AG09309 (cell line): ENCODE results near the gene SLC25A34.

Experiments used
- DNase-seq: peaks from one replicate; pipeline ENCODE4 v3.0.0-alpha.2; 2010; ENCODE audit warnings: low read depth
- H3K4me3 ChIP-seq: 2 replicates; pipeline ENCODE4 v1.5.1; 2011; ENCODE audit warnings: mild to moderate bottlenecking, low read depth, low read length, moderate library complexity; ENCODE audit not compliant: control insufficient read depth
- TF ChIP-seq, protein P1 (sequence below): IDR thresholded peaks from 2 replicates; pipeline ENCODE4 v1.5.1; 2011; ENCODE audit warnings: mild to moderate bottlenecking, low read depth, low read length, inconsistent platforms; ENCODE audit not compliant: insufficient read depth, control insufficient read depth; ENCODE audit errors: missing control alignments

Gene SLC25A34

DNA sequence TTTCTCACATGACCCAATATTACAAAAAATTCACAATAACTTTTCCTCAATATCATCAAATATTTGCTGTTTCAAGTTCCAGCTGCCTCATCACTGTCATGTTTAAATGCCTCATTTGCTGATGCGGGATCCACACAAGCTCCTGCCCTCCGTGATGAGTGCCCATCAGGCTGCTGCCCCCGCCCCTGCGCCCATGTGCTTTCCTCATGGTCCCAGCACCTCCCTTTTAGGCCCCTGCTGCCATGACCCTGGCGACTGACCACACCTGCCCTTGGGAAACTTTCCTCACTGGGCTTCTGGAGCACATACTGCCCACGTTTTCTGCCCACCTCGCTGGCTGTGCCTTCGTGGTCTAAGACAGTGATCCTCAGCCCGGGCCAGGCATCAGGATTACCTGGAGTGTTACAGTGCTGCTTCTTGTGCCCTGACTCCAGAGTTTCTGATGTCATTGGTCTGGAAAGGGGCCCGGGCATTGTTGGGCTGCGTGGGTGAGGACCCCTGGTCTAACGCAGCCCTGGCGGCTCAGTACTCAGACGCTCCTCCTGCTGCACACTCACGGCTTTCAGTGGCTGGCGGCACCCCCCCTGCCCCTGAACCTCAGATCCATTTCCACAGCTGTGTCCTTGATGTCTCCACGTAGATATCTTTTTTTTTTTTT, 31.4 kb upstream of the SLC25A34 start:
- TF ChIP-seq, protein P1, sequence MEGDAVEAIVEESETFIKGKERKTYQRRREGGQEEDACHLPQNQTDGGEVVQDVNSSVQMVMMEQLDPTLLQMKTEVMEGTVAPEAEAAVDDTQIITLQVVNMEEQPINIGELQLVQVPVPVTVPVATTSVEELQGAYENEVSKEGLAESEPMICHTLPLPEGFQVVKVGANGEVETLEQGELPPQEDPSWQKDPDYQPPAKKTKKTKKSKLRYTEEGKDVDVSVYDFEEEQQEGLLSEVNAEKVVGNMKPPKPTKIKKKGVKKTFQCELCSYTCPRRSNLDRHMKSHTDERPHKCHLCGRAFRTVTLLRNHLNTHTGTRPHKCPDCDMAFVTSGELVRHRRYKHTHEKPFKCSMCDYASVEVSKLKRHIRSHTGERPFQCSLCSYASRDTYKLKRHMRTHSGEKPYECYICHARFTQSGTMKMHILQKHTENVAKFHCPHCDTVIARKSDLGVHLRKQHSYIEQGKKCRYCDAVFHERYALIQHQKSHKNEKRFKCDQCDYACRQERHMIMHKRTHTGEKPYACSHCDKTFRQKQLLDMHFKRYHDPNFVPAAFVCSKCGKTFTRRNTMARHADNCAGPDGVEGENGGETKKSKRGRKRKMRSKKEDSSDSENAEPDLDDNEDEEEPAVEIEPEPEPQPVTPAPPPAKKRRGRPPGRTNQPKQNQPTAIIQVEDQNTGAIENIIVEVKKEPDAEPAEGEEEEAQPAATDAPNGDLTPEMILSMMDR: no peak
- no peak for DNase-seq
- no peak overlapping the region for H3K4me3 ChIP-seq

DNA sequence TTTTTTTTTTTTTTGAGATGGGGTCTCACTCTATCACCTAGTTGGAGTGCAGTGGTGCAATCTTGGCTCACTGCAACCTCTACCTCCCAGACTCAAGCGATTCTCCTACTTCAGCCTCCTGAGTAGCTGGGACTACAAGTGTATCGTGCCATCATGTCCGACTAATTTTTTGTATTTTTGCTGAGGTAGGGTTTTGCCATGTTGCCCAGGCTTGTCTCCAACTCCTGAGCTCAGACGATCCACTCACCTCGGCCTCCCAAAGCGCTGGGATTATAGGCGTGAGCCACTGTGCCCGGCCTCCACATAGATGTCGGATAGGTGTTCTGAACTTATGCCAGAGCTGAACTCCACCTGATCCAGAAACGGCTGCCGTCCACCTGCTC, 30.9 kb upstream of the SLC25A34 start:
- DNase-seq: no peak
- TF ChIP-seq, protein P1: no peak
- no peak overlapping the region for H3K4me3 ChIP-seq

DNA sequence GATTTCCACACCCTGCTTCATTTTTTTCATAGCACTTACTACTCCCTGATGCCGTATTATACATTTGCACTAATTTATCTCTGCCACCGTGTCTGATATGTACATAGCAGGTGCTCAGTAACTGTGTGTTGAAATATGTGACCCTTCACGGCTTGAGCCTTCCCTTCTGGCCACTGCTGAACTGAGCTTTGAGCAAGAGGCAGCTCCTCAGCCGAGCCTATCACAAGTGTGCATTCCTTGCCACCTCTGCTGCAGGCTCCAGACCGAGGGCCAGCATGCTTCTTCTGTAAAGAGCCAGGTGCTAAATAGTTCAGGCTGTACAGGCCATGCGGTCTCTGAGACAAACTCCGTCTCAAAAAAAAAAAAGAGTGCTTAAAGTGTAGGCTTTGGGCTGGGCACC, 29.3 kb upstream of the SLC25A34 start:
- no peak for DNase-seq
- TF ChIP-seq, protein P1: no peak
- no peak overlapping the region for H3K4me3 ChIP-seq

DNA sequence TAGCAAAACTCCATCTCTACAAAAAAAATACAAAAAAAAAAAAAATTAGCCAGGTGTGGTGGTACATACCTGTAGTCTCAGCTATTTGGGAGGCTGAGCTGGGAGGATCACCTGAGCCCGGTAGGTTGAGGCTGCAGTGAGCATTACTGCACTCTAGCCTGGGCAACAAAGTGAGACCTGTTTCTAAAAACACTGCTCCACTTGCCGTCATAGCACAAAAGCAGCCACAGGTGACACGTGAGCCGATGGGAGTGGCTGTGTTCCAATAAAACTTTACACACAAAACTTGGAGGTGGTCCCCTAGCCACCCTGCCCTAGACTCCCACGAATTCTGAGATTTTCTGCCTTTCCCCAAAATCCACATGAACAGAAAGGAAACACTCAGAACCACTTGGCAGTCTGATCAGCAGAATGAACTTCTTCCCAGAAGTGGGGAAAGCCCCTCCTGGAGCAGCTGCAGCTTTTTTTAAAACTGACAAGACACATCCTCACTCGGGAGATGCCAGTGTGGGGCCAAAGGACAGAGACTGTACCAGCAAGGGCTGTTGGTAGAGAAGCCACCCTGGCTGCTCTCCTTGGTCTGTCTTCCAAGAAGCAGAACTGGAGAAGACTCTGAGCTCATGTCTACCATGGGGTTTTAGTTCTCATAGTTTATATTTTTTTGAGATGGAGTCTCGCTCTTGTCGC, 28.7 kb upstream of the SLC25A34 start:
- H3K4me3 ChIP-seq: no peak overlapping the region
- DNase-seq: no peak
- TF ChIP-seq, protein P1: no peak

DNA sequence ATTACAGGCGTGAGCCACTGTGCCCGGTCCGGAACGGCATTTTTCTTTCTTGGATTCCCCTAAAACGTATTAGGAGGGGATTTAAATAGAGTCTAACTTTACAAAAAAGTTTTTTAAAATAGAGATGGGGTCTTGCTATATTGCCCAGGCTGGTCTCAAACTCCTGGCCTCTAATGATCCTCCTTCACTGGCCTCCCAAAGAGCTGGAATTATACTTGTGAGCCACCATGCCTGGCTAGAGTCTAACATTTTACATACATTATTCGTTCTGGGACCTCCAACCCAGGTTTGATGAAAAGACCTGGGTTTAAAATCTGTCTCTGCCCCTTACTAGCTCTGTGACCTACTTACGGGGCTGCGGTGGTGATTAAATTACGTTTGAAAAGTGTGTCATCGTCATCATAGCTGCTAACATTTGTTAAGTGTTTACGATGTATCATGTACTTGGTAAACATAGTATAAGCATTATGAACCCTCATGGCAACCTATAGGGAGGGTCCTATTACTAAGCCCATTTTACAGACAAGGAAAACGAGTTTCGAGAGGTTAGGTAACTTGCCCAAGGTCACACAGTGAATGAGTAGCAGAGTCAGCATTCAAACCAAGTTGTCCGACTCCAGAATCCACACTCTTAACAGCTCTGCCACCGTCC, 27.4 kb upstream of the SLC25A34 start:
- TF ChIP-seq, protein P1: no peak
- no peak for DNase-seq
- no peak overlapping the region for H3K4me3 ChIP-seq

DNA sequence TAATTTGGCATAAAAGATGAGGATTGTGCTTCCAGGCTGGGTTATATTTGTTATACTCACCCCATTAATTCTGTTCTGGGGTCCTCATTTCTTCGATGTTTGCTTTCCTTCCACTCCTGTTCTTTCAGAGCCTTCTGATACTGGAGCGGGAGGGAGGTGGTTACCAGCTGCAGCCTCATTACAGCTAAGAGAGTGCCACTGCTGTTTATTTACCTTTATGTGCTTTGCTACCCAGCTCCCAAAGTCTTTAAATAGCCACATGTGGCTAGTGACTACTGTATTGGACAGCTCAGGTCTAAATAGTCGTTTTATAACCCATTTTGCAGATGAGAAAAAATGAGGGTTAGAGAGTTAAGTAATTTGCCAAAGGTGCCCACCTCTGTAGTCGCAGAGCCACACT, 26.8 kb upstream of the SLC25A34 start:
- TF ChIP-seq, protein P1: no peak
- DNase-seq: no peak

More for the DNA sequence above, 26.8 kb upstream of the SLC25A34 start:
- no peak overlapping the region for H3K4me3 ChIP-seq
